ENCODE data around the gene SCMH1. TPM values are rescaled to one million over a fixed set of nuclear protein-coding genes. Genes with fewer than 3 reads are reported as not detected.

The SCMH1 gene
- total and polyA plus RNA-seq, 2 donors (not counting 3 experiments of a cell fraction or from before 2014, with no cell fraction given) = 39.9 to 40.7 TPM

- DNase-seq (ENCODE audit: low read depth, low spot score) (no peak), FAIRE-seq (no peak)
- Histone ChIP-seq H2AFZ (ENCODE audit: low read depth, low read length) (no peak overlapping the region), H3K36me3 (ENCODE audit: control insufficient read depth in 2 of 2, extremely low read depth in 1 of 2, insufficient read depth in 2 of 2, low read length in 2 of 2) (peaks cover 0 to 21% of the 10 kb centered on the region in 2 experiments), H3K4me1 (ENCODE audit: control insufficient read depth, extremely low read depth, insufficient read depth, low read length) (peaks cover 14% of the 10 kb centered on the region), H3K4me2 (ENCODE audit: insufficient read depth, low read length) (no peak overlapping the region), H3K9ac (replicated peaks; ENCODE audit: extremely low read depth, insufficient read depth, low read length) (no peak overlapping the region), H3K27ac (ENCODE audit: insufficient read depth, low read depth, low read length) (no peak overlapping the region), H3K27me3 (ENCODE audit: control insufficient read depth in 2 of 2, insufficient read depth in 2 of 2, low read length in 2 of 2) (no peaks in the 10 kb centered on the region), H3K4me3 (replicated peaks in 1 of 3; ENCODE audit: insufficient read depth in 1 of 3, low read depth in 1 of 3, low read length in 3 of 3) (no peak overlapping the region), H3K9me3 (replicated peaks; ENCODE audit: control insufficient read depth, insufficient read depth, low read length) (no peaks in the 10 kb centered on the region), H4K20me1 (replicated peaks; ENCODE audit: control insufficient read depth, extremely low read depth, insufficient read depth, low read length) (no peaks in the 10 kb centered on the region), H3K9me1 (replicated peaks; ENCODE audit: control insufficient read depth, extremely low read depth, insufficient read depth, low read length) (no peaks in the 10 kb centered on the region), H3K79me2 (ENCODE audit: control insufficient read depth, insufficient read depth, low read length) (no peaks in the 10 kb centered on the region)
- no TSS peak for BruUV-seq (replicated peaks)
- TF ChIP-seq JUN (IDR thresholded peaks at IDR 0.05; ENCODE audit: borderline replicate concordance, insufficient read depth, insufficient read length, low read depth) (no peak), CTCF (IDR thresholded peaks at IDR 0.05; ENCODE audit: extremely low read depth in 1 of 2, insufficient read depth in 1 of 2, low read depth in 1 of 2, low read length in 2 of 2) (no peak), EZH2 (IDR thresholded peaks at IDR 0.05; ENCODE audit: borderline replicate concordance, low read depth, low read length, severe bottlenecking) (no peak)
- ChIA-PET POLR2A (interaction anchor here (0.7 kb wide), 1 partner anchor 58 kb away, joined by 3 read pairs; no protein-coding TSS in a partner anchor), CTCF (no interaction called here)
- dilution Hi-C loops (cut with MboI; ENCODE audit: extremely low pct_ligation_motif_present, low sequenced_read_pairs) (no loop called here), intact Hi-C loops (cut with micrococcal nuclease) (no loop called here)
Measured at GRCh38 chr1:41032147-41032546, 210.0 kb downstream of the SCMH1 start.

- no peak for FAIRE-seq
- CTCF ChIA-PET = no interaction called here
- POLR2A ChIA-PET = no interaction called here
Measured at GRCh38 chr1:41030872-41031616, 211.1 kb downstream of the SCMH1 start.

More at GRCh38 chr1:41030872-41031616, 211.1 kb downstream of the SCMH1 start:
- Histone ChIP-seq H3K4me1 (ENCODE audit: control insufficient read depth, extremely low read depth, insufficient read depth, low read length) (peaks cover 16% of the 10 kb centered on the region), H3K36me3 (ENCODE audit: control insufficient read depth in 2 of 2, extremely low read depth in 1 of 2, insufficient read depth in 2 of 2, low read length in 2 of 2) (peaks cover 0 to 21% of the 10 kb centered on the region in 2 experiments), H2AFZ (ENCODE audit: low read depth, low read length) (no peak overlapping the region), H3K9ac (replicated peaks; ENCODE audit: extremely low read depth, insufficient read depth, low read length) (no peak overlapping the region), H3K27ac (ENCODE audit: insufficient read depth, low read depth, low read length) (no peak overlapping the region), H3K4me2 (ENCODE audit: insufficient read depth, low read length) (no peak overlapping the region), H3K9me1 (replicated peaks; ENCODE audit: control insufficient read depth, extremely low read depth, insufficient read depth, low read length) (no peaks in the 10 kb centered on the region), H3K27me3 (ENCODE audit: control insufficient read depth in 2 of 2, insufficient read depth in 2 of 2, low read length in 2 of 2) (no peaks in the 10 kb centered on the region), H3K9me3 (replicated peaks; ENCODE audit: control insufficient read depth, insufficient read depth, low read length) (no peaks in the 10 kb centered on the region), H3K79me2 (ENCODE audit: control insufficient read depth, insufficient read depth, low read length) (no peaks in the 10 kb centered on the region), H3K4me3 (replicated peaks in 1 of 3; ENCODE audit: insufficient read depth in 1 of 3, low read depth in 1 of 3, low read length in 3 of 3) (no peak overlapping the region), H4K20me1 (replicated peaks; ENCODE audit: control insufficient read depth, extremely low read depth, insufficient read depth, low read length) (no peaks in the 10 kb centered on the region)
- intact Hi-C loops (cut with micrococcal nuclease) (no loop called here), dilution Hi-C loops (cut with MboI; ENCODE audit: extremely low pct_ligation_motif_present, low sequenced_read_pairs) (no loop called here)
- TF ChIP-seq FOS (IDR thresholded peaks at IDR 0.05; ENCODE audit: borderline replicate concordance, insufficient read depth, low read length) (no peak), POLR2AphosphoS5 (IDR thresholded peaks at IDR 0.05; ENCODE audit: insufficient read depth, low read depth, low read length) (no peak), MYC (IDR thresholded peaks at IDR 0.05; ENCODE audit: low read depth, low read length) (no peak), GATA2 (IDR thresholded peaks at IDR 0.05; ENCODE audit: insufficient read depth, insufficient read length, low read depth, low read length) (no peak), POLR2A (IDR thresholded peaks at IDR 0.05; ENCODE audit: low read depth, low read length) (no peak), CTCF (IDR thresholded peaks at IDR 0.05; ENCODE audit: extremely low read depth in 1 of 2, insufficient read depth in 1 of 2, low read depth in 1 of 2, low read length in 2 of 2) (no peak), MAX (IDR thresholded peaks at IDR 0.05; ENCODE audit: insufficient read depth, insufficient read length) (no peak), EZH2 (IDR thresholded peaks at IDR 0.05; ENCODE audit: borderline replicate concordance, low read depth, low read length, severe bottlenecking) (no peak), JUN (IDR thresholded peaks at IDR 0.05; ENCODE audit: borderline replicate concordance, insufficient read depth, insufficient read length, low read depth) (no peak)
- DNase-seq (ENCODE audit: low read depth, low spot score) = no peak
- BruUV-seq (replicated peaks) = no TSS peak

Data from endothelial cell of umbilical vein (primary cell).